ENCODE measurements around the gene ZNF331.

DNA sequence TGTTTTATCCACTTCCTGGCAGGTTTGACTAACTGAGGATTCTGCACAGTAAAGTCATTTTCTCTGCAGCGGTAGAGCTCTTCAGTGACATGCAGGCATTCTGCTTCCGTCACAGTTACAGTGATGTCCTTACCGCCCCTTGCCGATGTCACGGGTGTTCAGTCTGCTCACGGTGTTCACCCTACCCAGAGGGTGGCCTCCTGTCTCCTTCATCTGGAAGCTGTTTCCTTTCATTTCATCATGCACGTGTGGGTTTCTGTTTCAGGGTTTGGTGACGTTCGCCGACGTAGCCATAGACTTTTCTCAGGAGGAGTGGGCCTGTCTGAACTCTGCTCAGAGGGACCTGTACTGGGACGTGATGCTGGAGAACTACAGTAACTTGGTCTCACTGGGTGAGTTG lies 33.4 kb downstream of the ZNF331 start:
- TF ChIP-seq CTCF (IDR thresholded peaks at IDR 0.05): no peak
- no peak for TF ChIP-seq EP300 (IDR thresholded peaks at IDR 0.05)
